ENCODE measurements around the gene TBX15. TPM values are rescaled to one million over a fixed set of nuclear protein-coding genes. Genes with fewer than 3 reads are reported as not detected.

The TBX15 gene
- total RNA-seq, 1 donor: under 0.01 TPM

DNA sequence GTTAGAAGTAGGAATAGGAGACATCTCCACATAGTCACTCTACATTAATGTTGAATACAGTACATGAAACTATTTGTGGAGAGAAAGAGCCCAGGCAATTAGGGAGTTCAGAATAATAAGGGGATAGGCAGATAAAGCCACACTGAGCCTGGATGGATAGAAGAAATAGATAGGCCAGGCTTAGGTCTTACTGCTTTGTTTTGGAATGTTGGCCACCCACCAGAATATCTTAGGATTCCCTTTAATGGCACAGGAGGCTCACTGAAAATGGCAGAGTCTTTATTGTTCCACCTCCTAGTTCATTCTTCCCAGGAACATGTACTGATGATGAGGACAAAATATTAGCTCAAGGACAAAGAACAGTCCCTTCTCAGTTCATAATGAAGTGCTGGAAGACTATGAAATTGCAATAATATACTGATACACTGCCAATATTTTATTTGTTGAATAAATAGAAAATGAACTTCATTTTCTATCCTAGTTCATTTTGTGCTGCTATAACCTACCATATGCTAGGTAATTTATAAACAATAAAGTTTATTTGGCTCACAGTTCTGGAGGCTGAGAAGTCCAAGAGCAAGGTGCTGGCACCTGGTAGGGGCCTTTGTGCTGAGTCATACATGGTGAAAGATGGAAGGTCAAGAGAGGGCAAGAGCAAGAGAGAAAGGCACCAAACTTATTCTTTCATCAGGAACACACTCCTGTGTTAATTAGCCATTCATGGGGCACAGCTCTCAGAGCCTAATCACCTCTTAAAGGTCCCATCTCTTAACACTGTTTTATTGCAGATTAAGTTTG is 87.3 kb downstream of the TBX15 start:
- H3K4me3 ChIP-seq (ENCODE audit: low read depth, low read length): no peak overlapping the region
- no peak for DNase-seq (ENCODE audit: low read depth)
- TF ChIP-seq, protein P1, sequence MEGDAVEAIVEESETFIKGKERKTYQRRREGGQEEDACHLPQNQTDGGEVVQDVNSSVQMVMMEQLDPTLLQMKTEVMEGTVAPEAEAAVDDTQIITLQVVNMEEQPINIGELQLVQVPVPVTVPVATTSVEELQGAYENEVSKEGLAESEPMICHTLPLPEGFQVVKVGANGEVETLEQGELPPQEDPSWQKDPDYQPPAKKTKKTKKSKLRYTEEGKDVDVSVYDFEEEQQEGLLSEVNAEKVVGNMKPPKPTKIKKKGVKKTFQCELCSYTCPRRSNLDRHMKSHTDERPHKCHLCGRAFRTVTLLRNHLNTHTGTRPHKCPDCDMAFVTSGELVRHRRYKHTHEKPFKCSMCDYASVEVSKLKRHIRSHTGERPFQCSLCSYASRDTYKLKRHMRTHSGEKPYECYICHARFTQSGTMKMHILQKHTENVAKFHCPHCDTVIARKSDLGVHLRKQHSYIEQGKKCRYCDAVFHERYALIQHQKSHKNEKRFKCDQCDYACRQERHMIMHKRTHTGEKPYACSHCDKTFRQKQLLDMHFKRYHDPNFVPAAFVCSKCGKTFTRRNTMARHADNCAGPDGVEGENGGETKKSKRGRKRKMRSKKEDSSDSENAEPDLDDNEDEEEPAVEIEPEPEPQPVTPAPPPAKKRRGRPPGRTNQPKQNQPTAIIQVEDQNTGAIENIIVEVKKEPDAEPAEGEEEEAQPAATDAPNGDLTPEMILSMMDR (IDR thresholded peaks at IDR 0.05; ENCODE audit: insufficient read depth, low read depth, low read length): no peak

DNA sequence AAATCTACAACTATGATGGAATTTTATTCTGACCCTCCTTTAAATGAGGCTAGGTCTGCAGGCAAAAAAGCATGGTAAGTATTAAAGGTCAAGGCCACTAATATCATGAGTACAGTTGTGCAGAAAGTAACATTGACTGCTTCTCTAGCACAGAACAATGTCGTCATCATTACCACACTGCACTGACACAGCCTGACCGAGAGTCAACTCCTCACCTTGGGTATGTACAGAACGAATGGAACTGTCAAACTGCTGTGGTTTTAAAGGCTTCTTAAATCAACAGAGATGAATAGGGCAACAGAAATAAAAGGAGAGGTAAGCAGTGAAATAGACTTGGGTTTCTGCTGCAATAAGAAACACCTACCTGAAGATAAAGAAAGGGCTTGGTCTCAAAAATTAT is 88.8 kb downstream of the TBX15 start:
- no peak for DNase-seq (ENCODE audit: low read depth)
- no peak overlapping the region for H3K4me3 ChIP-seq (ENCODE audit: low read depth, low read length)
- TF ChIP-seq, protein P1 (IDR thresholded peaks at IDR 0.05; ENCODE audit: insufficient read depth, low read depth, low read length): no peak

DNA sequence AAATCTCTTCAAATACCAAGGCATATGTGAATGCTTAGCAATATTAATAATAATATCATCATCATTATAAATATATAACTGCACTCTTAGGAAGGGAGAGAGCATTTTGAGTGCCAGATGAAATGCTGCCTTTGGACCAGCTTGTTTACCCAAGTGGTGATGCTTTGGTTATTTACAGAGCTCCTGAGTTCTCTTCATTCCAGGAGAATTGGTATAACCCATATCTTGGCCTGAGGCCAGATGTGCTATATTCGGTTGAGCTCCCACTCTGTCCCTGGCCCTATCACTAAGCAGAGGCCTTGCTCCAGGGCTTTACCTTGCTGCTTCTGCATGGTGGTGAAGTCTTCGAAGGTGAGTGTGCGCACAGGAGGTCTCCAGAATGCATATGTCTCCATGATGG is 89.4 kb downstream of the TBX15 start:
- H3K4me3 ChIP-seq (ENCODE audit: low read depth, low read length): no peak overlapping the region
- DNase-seq (ENCODE audit: low read depth): no peak
- TF ChIP-seq, protein P1 (IDR thresholded peaks at IDR 0.05; ENCODE audit: insufficient read depth, low read depth, low read length): no peak

DNA sequence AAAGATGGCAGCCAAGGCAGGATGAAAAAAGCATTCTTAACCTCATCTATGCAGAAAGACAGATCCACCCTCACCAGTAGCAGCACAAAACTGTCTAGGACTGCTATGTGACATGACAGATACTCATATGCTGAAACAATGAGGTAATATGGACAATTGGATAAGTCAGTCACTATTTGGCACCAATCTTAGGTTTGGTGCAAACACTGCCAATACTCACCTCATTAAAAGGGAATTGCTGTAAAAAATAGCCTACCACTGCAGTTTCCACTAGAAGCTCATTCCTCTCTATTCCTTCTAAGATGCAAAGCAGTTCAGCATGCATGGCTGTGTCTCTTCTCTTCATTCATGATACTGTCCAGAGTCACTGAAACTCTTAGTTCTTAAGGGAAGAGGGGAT is 91.7 kb downstream of the TBX15 start:
- DNase-seq (ENCODE audit: low read depth): no peak
- TF ChIP-seq, protein P1 (IDR thresholded peaks at IDR 0.05; ENCODE audit: insufficient read depth, low read depth, low read length): no peak

DNA sequence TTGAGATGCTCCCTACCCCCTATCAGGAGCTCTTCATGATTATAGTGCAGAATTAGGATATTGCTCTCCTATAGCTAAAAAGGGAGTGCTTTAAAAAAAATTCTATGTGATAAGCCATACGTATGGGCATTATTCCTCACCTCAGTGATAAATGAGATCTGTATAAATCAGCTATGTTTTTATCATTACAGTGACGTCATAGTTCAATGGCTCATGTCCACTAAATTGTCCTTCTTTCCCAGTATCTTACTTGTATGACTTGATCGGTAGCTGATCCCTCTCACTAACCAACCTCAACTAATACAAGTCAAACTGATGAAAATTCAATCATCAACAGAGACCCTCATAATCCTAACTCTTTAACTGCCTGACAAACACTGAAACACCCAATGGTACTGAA is 93.3 kb downstream of the TBX15 start:
- TF ChIP-seq, protein P1 (IDR thresholded peaks at IDR 0.05; ENCODE audit: insufficient read depth, low read depth, low read length): no peak
- no peak overlapping the region for H3K4me3 ChIP-seq (ENCODE audit: low read depth, low read length)
- no peak for DNase-seq (ENCODE audit: low read depth)

More for the DNA sequence above, 91.7 kb downstream of the TBX15 start:
- H3K4me3 ChIP-seq (ENCODE audit: low read depth, low read length): no peak overlapping the region

DNA sequence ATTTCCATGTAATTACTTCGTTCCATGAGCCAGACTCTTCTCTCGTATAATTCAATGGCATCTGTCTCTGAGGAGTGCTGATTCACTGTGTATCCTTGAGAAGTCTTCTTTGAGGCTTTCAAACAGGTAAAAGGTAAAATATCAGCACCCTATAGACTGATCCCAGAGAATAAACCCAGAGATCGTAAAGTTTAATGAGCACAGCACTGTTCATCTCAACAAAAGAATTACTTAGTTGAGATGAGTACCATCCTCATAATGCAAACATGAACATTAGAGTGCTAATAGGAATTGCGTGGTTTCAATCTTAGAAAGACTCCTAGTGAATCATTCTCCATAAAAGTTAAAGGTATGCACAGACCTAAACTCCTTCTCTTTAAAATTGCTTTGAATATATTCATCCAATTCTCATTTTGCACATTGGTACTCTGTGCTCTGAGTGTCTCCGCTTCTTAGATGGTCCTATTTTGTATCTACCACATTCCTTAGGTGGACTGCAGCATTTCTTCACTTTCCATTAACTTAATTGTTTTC is 97.2 kb downstream of the TBX15 start:
- TF ChIP-seq, protein P1 (IDR thresholded peaks at IDR 0.05; ENCODE audit: insufficient read depth, low read depth, low read length): no peak
- no peak overlapping the region for H3K4me3 ChIP-seq (ENCODE audit: low read depth, low read length)
- DNase-seq (ENCODE audit: low read depth): no peak

Measured in fibroblast of villous mesenchyme (primary cell).